ENCODE measurements around the gene SLC5A5. TPM values are rescaled to one million over a fixed set of nuclear protein-coding genes. Genes with fewer than 3 reads are reported as not detected.

Gene SLC5A5
- total and polyA plus RNA-seq, 2 of the 8 experiments (the other 6 are each of a cell fraction or from before 2014, with no cell fraction given): 1.5 to 1.8 TPM

- TF ChIP-seq KDM1A (IDR thresholded peaks at IDR 0.05; ENCODE audit: borderline replicate concordance, low read length) (no peak), SP4 (IDR thresholded peaks at IDR 0.05; ENCODE audit: low read length) (no peak), TEAD4 (IDR thresholded peaks at IDR 0.05; ENCODE audit: low read depth, low read length) (no peak), BACH1 (IDR thresholded peaks at IDR 0.05; ENCODE audit: low read length) (peak; percentile 33; the same call in 1 of the 2 replicates), CTBP2 (IDR thresholded peaks at IDR 0.05; ENCODE audit: borderline replicate concordance, insufficient read depth, insufficient read length, low read length) (no peak), SIX5 (IDR thresholded peaks at IDR 0.05; ENCODE audit: low read depth, low read length) (peak; percentile 72), KDM4A (IDR thresholded peaks at IDR 0.05; ENCODE audit: low read depth, low read length, severe bottlenecking) (peak; percentile 100), NRF1 (IDR thresholded peaks at IDR 0.05; ENCODE audit: low read depth, low read length) (peak; percentile 29; the same call in 1 of the 2 replicates), TBP (IDR thresholded peaks at IDR 0.05; ENCODE audit: low read depth, low read length) (peak; percentile 45; the same call in 1 of the 2 replicates), FOSL1 (IDR thresholded peaks at IDR 0.05; ENCODE audit: insufficient read depth, low read depth, low read length) (no peak), E2F6 (IDR thresholded peaks at IDR 0.05) (no peak), GTF2F1 (IDR thresholded peaks at IDR 0.05; ENCODE audit: borderline replicate concordance, low read depth, low read length) (0 out of 2 replicates have a peak, but pooled peaks have one; percentile 39), JUN (IDR thresholded peaks at IDR 0.05; ENCODE audit: low read depth, low read length) (peak; percentile 57; the same call in 1 of the 2 replicates), GABPA (IDR thresholded peaks at IDR 0.05; ENCODE audit: borderline replicate concordance, insufficient read depth, low read length) (0 out of 2 replicates have a peak, but pooled peaks have one; percentile 11), POLR2A (IDR thresholded peaks at IDR 0.05; ENCODE audit: control extremely low read depth in 1 of 2, low read depth in 2 of 2, low read length in 2 of 2) (no peak; a peak in 2 of 3 replicates), HDAC2 (IDR thresholded peaks at IDR 0.05; ENCODE audit: borderline replicate concordance in 1 of 2, low read depth in 2 of 2, low read length in 2 of 2) (0 out of 4 replicates have a peak, but pooled peaks of 1 of the 2 experiments have one; percentile 35), TAF1 (IDR thresholded peaks at IDR 0.05; ENCODE audit: low read depth, low read length) (peak; percentile 65), EP300 (IDR thresholded peaks at IDR 0.05; ENCODE audit: borderline replicate concordance in 1 of 2, low read depth in 2 of 2, low read length in 2 of 2) (peak in 1 of 2 experiments; percentile 16; a peak in 1 of 3 replicates), CEBPB (IDR thresholded peaks at IDR 0.05; ENCODE audit: low read depth, low read length) (0 out of 2 replicates have a peak, but pooled peaks have one; percentile 15)
Observed at GRCh38 chr19:17932485-17933338, 61.0 kb downstream of the SLC5A5 start, which contains the start of gene CCDC124 (continued).
